Pulmonary artery endothelial cell (primary cell): ENCODE results near the gene HGS. TPM values are rescaled to one million over a fixed set of nuclear protein-coding genes. Genes with fewer than 3 reads are reported as not detected.

Source experiments
- DNase-seq: peaks from one replicate; pipeline ENCODE4 v3.0.0-alpha.2; 2011; ENCODE audit warnings: low read depth, low spot score
- total RNA-seq: library from RNA; depleted of rRNA; stranded (reverse); fragments of >200 nt; gene quantifications from 2 replicates; pipeline ENCODE4 v1.2.3, GENCODE V29; 2014

The HGS gene
- total RNA-seq, 1 donor from 2014 or later: 91.5 TPM

- no peak for DNase-seq
Observed at GRCh38 chr17:81684442-81684911, 666 bp downstream of the HGS start.

- DNase-seq: no peak
Observed at GRCh38 chr17:81685108-81685507, 1.3 kb downstream of the HGS start.

GRCh38 chr17:81686614-81687013, 2.8 kb downstream of the HGS start:
- no peak for DNase-seq

GRCh38 chr17:81687770-81688541, 4.1 kb downstream of the HGS start:
- DNase-seq: no peak

GRCh38 chr17:81688616-81689015, 4.8 kb downstream of the HGS start:
- no peak for DNase-seq

GRCh38 chr17:81690066-81690465, 6.3 kb downstream of the HGS start:
- no peak for DNase-seq

- DNase-seq: no peak
Observed at GRCh38 chr17:81690549-81690948, 6.7 kb downstream of the HGS start.

- DNase-seq: no peak
Observed at GRCh38 chr17:81691196-81691595, 7.4 kb downstream of the HGS start.

GRCh38 chr17:81691608-81692007, 7.8 kb downstream of the HGS start:
- DNase-seq: no peak

- DNase-seq: no peak
Observed at GRCh38 chr17:81693509-81694210, 9.8 kb downstream of the HGS start.

GRCh38 chr17:81694810-81695209, 11.0 kb downstream of the HGS start:
- no peak for DNase-seq

- no peak for DNase-seq
Observed at GRCh38 chr17:81695211-81695610, 11.4 kb downstream of the HGS start.

GRCh38 chr17:81695801-81696200, 12.0 kb downstream of the HGS start:
- DNase-seq: no peak

GRCh38 chr17:81696218-81696941, 12.6 kb downstream of the HGS start:
- DNase-seq: no peak

- DNase-seq: no peak
Observed at GRCh38 chr17:81697261-81698044, 13.6 kb downstream of the HGS start.

GRCh38 chr17:81700353-81701287, 16.8 kb downstream of the HGS start:
- DNase-seq: no peak

GRCh38 chr17:81701288-81702071, 17.7 kb downstream of the HGS start:
- DNase-seq: no peak

GRCh38 chr17:81702934-81703746, 19.3 kb downstream of the HGS start, which contains the start of gene MRPL12:
Gene MRPL12, plus strand, starts transcription at chr17:81703367. Its CDS starts 135 bp downstream, at chr17:81703502.
- peak; percentile 69 for DNase-seq
